Sigmoid colon (tissue), 4 donors: ENCODE measurements around the gene CALHM3.

Experiments
- CTCF ChIP-seq, 4 experiments: fragments of 450-650 bp in 3 of 4; fragments of 200-600 bp in 1 of 4; IDR thresholded peaks; one replicate each; pipeline ENCODE4 v1.5.1; 2016 to 2019; ENCODE audit warnings: antibody characterized with exemption in 4 of 4, mild to moderate bottlenecking in 3 of 4, moderate library complexity in 2 of 4
- POLR2A ChIP-seq, 2 donors: fragments of 450-650 bp; IDR thresholded peaks; one replicate each; pipeline ENCODE4 v1.6.1; 2016; ENCODE audit warnings: antibody characterized with exemption in 2 of 2, mild to moderate bottlenecking in 2 of 2, moderate library complexity in 2 of 2
- POLR2AphosphoS5 ChIP-seq, 4 donors: sonication (generic); formaldehyde crosslinking; IDR thresholded peaks; one replicate each; pipeline ENCODE4 v1.6.1; 2017; ENCODE audit warnings: antibody characterized with exemption in 4 of 4

GRCh38 chr10:103458720-103459119 is 20.3 kb downstream of the CALHM3 start, which contains the start of gene CALHM1:
- TF ChIP-seq POLR2AphosphoS5 (IDR thresholded peaks at IDR 0.05) (no peak), CTCF (IDR thresholded peaks at IDR 0.05) (no peak), POLR2A (IDR thresholded peaks at IDR 0.05) (no peak)
